ENCODE measurements around the gene EHMT1.
A peak's percentile ranks its signal among the peaks of the same experiment; 100 is the strongest.
"Not testable (repeated sequence)": the region's sequence is repeated elsewhere in the genome, so short reads cannot be mapped to it uniquely, and the experiment has no call there.

EHMT1 gene

DNA sequence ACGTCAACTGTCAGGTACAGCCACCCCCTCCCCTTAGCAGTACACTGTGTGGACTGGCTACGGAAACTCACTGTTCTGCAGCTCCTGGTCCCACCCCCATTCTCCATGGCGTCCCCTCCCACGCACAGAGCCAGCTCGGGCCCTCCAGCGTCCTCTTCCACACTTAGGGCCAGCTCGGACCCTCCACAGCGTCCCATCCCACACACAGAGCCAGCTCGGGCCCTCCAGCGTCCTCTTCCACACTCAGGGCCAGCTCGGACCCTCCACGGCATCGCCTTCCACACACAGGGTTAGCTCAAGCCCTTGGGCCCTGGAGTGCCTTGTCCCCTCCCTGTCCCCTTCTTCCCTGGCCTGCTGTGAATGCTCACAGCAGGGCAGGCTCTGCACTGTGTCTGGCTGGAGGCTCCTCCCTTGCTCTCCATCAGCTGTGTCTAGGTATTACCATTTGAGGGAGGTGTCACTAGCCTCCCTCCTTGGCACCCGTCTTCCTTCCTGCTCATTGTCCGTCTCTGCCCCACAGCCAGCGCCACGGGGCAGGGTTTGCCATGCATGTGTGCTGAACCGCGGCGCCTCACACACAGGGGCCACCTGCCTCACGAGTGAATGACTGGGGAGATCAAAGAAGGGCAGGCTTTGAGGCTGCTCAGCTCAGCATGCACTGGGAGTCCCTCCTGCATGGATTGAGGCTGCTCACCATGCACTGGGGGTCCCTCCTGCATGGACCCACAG, 180.3 kb downstream of the EHMT1 start:
- peaks cover 43% of the 10 kb centered on the region for H3K36me3 Mint-ChIP-seq (ENCODE audit: low read depth)
- no peaks in the 10 kb centered on the region for H3K4me1 Mint-ChIP-seq (ENCODE audit: low read depth)
- H3K27me3 Mint-ChIP-seq (ENCODE audit: low read depth) = no peaks in the 10 kb centered on the region
- H3K4me3 Mint-ChIP-seq = no peak overlapping the region
- no peaks in the 10 kb centered on the region for H3K9me3 Mint-ChIP-seq
- H3K27ac Mint-ChIP-seq = no peak overlapping the region

DNA sequence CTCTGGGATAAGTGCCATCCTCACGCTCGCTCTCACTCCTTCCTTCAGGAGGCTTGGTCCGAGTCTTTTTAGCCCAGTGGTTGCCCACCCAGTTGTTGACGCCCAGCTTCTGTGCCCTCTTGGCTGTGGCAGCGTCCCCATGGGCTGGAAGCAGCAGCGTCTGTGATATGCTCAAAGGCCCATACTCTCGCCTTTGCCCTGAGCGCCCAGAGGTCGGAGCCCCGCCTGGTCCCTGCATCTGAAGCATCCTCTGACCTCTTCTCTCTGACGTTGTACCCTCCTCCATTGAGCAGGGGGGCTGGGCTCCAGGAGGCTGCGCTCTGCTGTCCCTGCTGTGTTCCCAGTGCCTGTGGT, 180.8 kb downstream of the EHMT1 start:
- H3K4me1 Mint-ChIP-seq (ENCODE audit: low read depth) = no peaks in the 10 kb centered on the region
- no peak overlapping the region for H3K4me3 Mint-ChIP-seq
- no peak overlapping the region for H3K27ac Mint-ChIP-seq
- no peaks in the 10 kb centered on the region for H3K9me3 Mint-ChIP-seq
- H3K27me3 Mint-ChIP-seq (ENCODE audit: low read depth) = no peaks in the 10 kb centered on the region
- H3K36me3 Mint-ChIP-seq (ENCODE audit: low read depth) = peaks cover 43% of the 10 kb centered on the region

DNA sequence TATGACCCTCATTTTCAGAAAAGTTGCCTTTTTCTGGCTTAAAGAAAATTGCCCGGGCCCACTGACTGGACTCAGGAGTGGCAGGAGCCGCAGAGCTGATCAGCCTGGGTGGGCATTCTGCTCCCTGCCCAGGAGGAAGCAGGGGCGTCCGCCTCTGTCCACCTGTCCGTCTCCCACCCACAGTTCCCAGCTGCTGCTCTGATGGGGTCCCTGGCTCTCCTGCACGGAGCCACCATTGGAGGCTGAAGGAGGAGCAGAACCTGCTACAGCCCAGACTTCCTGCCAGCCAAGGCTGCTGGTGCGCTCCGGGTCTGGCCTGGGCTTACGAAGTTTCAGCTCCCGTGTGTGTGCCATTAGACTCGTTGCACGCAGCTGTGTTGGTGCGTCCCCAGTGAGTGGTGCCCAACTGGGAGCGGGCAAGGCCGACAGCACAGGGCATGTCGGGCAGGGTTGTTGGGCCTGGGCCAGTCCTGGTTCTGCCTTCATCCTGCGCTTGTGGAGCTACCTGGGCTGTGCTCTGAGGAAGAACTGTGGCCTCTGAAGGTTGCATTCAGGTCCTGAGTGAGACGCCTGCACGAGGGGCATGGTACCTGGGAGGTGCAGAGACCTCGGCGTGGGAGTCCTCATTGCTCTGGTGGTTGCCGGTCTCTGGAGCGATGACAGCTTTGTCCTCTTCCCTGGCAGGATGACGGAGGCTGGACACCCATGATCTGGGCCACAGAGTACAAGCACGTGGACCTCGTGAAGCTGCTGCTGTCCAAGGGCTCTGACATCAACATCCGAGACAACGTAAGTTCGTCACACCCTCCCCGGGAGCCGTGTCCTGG, 181.6 kb downstream of the EHMT1 start:
- Mint-ChIP-seq H3K4me3 (no peak overlapping the region), H3K9me3 (no peaks in the 10 kb centered on the region), H3K27ac (no peak overlapping the region), H3K4me1 (ENCODE audit: low read depth) (no peaks in the 10 kb centered on the region), H3K27me3 (ENCODE audit: low read depth) (no peaks in the 10 kb centered on the region), H3K36me3 (ENCODE audit: low read depth) (peaks cover 40% of the 10 kb centered on the region)

DNA sequence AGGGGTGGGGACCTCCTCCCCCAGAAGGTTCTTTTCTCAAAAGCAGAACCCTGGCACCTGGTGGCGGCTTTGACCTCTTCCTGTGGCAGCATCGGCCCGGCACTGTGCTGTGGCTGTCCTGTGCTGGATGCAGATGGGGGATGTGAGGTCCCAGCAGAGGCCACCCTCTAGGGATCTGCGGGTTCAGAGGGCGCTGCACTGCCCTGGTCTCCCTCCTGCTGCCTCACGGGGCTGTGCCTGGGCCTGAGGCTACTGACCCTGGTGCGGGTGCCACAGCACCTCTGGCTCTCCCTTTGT, 182.2 kb downstream of the EHMT1 start:
- Mint-ChIP-seq H3K4me3 (no peak overlapping the region), H3K9me3 (no peaks in the 10 kb centered on the region), H3K27ac (peak overlapping the region; percentile 63), H3K36me3 (ENCODE audit: low read depth) (peaks cover 37% of the 10 kb centered on the region), H3K4me1 (ENCODE audit: low read depth) (no peaks in the 10 kb centered on the region), H3K27me3 (ENCODE audit: low read depth) (no peaks in the 10 kb centered on the region)

DNA sequence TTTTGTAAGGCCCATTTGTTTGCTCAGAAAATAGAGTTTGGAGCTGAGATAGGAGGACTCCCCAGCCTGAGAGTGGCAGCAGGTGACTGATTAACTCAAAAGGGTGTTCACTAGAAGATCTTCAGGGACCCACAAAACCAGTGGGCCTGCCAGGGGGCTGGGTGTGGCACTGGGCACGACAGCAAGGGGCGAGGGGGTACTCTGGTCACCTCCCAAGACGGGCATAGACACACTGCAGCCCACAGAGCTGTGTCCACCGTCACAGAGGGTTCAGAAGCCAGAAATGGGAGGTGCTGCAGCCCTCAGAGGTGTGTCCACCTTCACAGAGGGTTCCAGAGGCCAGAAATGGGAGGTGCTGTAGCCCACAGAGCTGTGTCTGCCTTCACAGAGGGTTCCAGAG, 183.2 kb downstream of the EHMT1 start:
- Mint-ChIP-seq H3K4me3 (no peak overlapping the region), H3K36me3 (ENCODE audit: low read depth) (peaks cover 35% of the 10 kb centered on the region), H3K4me1 (ENCODE audit: low read depth) (no peaks in the 10 kb centered on the region), H3K27me3 (ENCODE audit: low read depth) (no peaks in the 10 kb centered on the region), H3K9me3 (no peaks in the 10 kb centered on the region), H3K27ac (no peak overlapping the region)

DNA sequence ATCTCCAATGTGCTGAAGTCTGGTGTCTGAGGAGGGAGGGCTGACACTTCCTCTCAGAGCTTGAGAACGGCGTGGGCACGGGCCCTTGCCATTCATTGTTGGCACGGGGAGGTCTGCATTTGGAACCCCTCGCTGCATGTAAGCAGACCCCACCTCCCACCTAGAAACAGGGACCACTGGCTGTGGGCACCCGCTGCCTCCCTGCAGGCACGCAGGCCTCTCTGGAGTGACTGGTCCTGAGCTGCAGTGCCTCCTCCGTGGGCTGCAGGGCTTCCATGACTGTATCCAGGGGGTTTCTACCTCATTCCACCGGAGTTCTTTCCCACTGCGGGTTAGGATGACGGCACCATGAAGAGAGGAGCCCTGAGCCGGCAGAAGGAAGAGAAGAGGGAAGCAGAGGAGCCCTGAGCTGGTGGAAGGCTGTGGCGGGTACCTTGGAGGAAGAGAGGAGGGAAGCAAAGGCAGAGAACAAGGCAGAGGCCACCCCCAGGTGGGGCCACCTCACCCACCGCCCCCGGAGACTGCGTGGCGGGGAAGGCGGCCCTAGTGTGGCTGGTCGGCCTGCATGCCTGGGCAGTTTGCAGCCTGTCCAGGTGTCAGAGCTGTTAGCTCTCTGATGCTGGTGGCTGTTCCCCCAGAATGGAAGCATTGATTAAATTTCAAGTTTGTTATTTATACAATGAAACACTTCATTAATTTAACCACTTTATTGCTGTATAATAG, 183.9 kb downstream of the EHMT1 start:
- Mint-ChIP-seq H3K4me1 (ENCODE audit: low read depth) (peaks cover 2% of the 10 kb centered on the region), H3K27me3 (ENCODE audit: low read depth) (no peaks in the 10 kb centered on the region), H3K36me3 (ENCODE audit: low read depth) (peaks cover 33% of the 10 kb centered on the region), H3K9me3 (no peaks in the 10 kb centered on the region), H3K27ac (no peak overlapping the region), H3K4me3 (no peak overlapping the region)

DNA sequence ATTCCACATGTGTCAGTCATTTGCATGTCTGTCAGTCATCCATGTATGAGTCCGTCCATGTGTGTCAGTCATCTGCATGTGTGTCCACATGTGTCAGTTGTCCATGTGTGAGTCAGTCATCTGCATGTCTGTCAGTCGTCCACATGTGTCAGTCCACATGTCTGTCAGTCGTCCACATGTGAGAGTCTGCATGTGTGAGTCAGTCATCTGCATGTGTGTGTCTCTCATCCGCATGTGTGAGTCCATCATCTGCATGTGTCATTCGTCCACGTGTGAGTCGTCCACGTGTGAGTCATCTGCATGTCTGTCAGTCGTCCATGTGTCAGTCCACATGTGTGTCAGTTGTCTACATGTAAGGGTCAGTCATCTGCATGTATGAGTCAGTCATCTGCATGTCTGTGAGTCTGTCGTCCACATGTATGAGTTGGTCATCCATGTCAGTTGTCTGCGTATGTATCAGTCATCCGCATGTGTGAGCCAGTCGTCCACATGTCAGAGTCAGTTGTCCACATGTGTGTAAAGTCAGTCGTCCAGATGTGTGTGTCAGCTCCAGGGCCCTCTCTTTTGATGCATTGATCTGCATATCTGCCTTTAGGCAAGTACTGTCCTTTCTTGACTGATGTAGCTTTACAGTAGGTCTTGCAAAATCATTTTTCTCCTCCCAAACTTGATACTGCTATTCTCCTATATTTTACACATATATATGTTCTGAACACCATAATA, 186.3 kb downstream of the EHMT1 start:
- Mint-ChIP-seq H3K9me3 (no peaks in the 10 kb centered on the region), H3K4me3 (no peak overlapping the region), H3K27me3 (ENCODE audit: low read depth) (no peaks in the 10 kb centered on the region), H3K4me1 (ENCODE audit: low read depth) (peaks cover 6% of the 10 kb centered on the region), H3K36me3 (ENCODE audit: low read depth) (peaks cover 21% of the 10 kb centered on the region), H3K27ac (no peak overlapping the region)

DNA sequence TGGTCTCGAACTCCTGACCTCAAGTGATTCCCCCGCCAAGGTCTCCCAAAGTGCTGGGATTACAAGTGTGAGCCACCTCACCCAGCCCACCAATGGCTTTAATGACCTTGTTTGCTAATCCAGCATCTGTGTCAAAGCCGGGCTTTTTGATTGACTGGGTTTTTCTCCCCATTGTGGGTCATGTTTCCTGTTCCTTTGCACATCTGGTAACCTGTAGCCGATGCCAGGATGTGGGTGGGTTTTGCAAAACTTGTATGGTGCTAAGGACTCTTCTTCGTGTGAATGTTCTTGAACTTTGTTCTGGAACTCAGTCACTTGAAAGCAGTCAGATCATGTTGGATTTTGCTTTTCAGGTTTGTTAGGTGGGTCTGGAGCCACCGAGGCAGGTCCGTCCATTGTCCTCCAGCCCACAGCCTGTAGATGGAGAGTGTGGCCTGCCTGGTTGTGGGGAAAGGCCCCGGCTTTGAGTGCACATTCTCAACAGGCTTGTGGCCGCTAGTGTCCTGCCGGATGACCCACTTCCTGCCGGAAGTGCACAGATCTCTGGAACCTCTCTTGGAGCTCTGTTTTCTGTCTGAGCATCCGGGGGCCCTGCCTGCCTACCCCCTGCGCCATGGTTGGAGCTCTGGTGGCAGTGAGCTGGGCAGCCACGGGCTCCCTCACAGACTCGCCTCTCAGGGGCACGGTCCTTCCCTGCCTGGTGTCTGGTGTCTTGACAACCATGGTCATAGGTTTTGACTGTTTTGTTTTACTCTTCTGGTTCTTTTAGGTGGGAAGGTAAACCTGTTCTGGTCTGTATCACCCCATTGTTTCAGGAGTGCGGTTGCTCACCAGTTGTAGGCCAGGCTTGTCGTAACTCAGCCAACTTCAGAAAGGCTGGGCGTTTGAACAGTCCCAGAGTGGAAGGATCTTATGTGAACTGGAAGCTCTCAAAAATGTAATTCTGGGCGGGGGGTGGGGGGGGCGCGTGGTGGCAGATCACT, 189.2 kb downstream of the EHMT1 start:
- H3K9me3 Mint-ChIP-seq = no peaks in the 10 kb centered on the region
- H3K27me3 Mint-ChIP-seq (ENCODE audit: low read depth) = no peaks in the 10 kb centered on the region
- peaks cover 6% of the 10 kb centered on the region for H3K4me1 Mint-ChIP-seq (ENCODE audit: low read depth)
- H3K27ac Mint-ChIP-seq = peak overlapping the region; percentile 20
- H3K36me3 Mint-ChIP-seq (ENCODE audit: low read depth) = peaks cover 18% of the 10 kb centered on the region
- no peak overlapping the region for H3K4me3 Mint-ChIP-seq

DNA sequence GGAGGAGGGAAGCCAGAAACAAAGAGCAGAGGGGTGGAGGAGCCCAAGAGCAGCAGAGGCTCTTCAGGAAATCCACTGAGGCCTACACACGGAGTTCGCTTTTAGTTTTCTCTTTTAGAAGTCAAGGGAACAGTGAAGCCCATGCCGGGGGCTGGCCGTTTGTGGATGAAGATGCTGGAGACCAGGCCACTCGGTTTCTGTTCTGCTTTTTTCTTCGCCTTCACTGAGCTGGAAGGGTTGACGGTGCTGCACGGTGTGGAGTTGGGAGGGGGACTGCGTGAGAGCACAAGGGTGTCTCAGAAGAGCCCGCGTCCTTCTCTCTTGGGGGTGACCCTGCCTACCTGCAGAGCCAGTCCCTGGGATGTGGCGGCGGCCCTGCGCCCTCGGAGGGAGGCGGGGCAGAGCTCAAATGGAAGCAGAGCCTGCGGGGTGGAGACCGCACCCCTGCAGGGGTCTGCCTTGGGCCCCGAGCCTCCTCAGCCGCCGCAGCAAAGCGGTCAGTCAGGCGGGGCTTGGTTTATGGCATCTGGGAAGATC, 190.3 kb downstream of the EHMT1 start:
- H3K27ac Mint-ChIP-seq = no peak overlapping the region
- peaks cover 15% of the 10 kb centered on the region for H3K36me3 Mint-ChIP-seq (ENCODE audit: low read depth)

DNA sequence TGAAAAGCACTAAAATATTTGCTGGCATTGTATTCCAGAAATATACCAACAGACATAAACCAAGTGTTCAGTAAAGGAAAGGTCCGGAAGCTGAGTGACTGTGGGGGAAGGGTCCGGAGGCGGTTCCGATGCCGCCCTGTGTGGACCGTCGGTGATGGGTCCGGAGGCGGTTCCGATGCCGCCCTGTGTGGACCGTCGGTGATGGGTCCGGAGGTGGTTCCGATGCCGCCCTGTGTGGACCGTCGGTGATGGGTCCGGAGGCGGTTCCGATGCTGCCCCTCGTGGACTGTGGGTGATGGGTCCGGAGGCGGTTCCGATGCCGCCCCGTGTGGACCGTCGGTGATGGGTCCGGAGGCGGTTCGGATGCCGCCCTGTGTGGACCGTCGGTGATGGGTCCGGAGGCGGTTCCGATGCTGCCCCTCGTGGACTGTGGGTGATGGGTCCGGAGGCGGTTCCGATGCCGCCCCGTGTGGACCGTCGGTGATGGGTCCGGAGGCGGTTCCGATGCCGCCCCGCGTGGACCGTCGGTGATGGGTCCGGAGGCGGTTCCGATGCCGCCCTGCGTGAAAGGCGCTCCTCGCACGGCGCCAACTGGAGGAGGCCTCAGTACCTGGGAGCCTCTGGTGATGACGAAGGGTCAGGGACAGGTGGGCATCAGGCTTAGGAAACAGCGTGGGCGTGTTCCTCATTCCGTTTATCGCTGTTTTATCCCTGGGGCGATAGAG, 191.1 kb downstream of the EHMT1 start:
- peaks cover 23% of the 10 kb centered on the region for H3K36me3 Mint-ChIP-seq (ENCODE audit: low read depth)
- H3K4me1 Mint-ChIP-seq (ENCODE audit: low read depth); H3K4me3 Mint-ChIP-seq; H3K27ac Mint-ChIP-seq; H3K9me3 Mint-ChIP-seq; H3K27me3 Mint-ChIP-seq (ENCODE audit: low read depth): not testable (repeated sequence)

More for the DNA sequence above, 190.3 kb downstream of the EHMT1 start:
- no peaks in the 10 kb centered on the region for H3K27me3 Mint-ChIP-seq (ENCODE audit: low read depth)
- H3K4me1 Mint-ChIP-seq (ENCODE audit: low read depth) = peaks cover 6% of the 10 kb centered on the region
- H3K4me3 Mint-ChIP-seq = no peak overlapping the region
- no peaks in the 10 kb centered on the region for H3K9me3 Mint-ChIP-seq

DNA sequence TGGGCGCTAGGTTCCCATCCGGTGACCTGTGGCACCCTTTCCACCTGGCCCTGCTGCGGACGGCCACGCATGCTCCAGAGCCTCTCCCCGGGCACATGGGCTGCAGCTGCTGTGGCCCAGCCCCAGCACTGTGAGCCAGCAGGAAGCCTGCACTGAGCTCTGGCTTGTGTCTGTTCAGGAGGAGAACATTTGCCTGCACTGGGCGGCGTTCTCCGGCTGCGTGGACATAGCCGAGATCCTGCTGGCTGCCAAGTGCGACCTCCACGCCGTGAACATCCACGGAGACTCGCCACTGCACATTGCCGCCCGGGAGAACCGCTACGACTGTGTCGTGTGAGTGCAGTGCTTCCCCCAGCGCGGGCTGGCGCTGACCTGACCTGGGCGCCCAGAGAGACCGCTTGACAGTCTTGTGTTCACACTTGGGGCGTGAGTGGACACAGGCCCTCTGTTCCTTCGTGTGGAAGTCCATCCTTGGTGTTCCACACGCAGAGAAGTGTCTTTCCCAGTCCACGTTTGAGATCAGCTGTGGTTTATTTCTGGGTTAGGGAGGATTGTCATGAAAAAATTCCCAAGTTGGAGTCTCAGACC, 192.6 kb downstream of the EHMT1 start:
- no peak overlapping the region for H3K4me3 Mint-ChIP-seq
- no peaks in the 10 kb centered on the region for H3K27me3 Mint-ChIP-seq (ENCODE audit: low read depth)
- H3K27ac Mint-ChIP-seq = no peak overlapping the region
- no peaks in the 10 kb centered on the region for H3K9me3 Mint-ChIP-seq
- H3K4me1 Mint-ChIP-seq (ENCODE audit: low read depth) = peaks cover 6% of the 10 kb centered on the region
- peaks cover 31% of the 10 kb centered on the region for H3K36me3 Mint-ChIP-seq (ENCODE audit: low read depth)

DNA sequence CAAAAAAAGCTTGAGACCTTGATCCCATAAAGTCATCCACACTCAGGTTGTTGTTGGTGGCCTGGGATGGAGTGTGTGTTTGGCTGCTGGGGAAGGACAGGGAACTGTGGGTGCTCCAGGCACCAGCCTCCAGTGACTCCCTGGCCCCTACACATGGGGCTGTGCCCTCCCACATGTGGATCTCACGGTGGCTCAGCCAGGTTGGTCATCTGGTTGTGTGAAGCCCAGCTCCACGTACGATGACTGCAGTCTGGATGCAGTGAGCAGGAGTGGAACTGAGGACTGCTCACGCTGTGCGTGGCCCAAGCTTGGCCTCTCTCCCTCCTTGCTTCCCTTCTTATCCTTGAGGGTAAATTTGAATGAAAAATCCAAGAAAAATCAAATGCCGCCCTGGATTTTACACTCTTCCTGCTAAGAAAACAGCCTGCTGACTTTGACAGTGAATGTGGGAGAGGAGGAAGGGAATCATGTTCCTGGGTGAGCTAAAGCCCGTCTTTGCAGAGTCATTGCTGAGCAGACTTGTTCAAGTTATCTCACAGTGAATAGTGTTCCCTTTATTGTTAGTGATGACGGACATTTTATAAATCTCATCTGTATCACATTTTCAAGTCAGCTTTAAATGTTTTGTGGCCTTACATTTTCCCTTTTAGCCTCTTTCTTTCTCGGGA, 193.7 kb downstream of the EHMT1 start:
- peaks cover 6% of the 10 kb centered on the region for H3K4me1 Mint-ChIP-seq (ENCODE audit: low read depth)

More for the DNA sequence above, 193.7 kb downstream of the EHMT1 start:
- Mint-ChIP-seq H3K27me3 (ENCODE audit: low read depth) (no peaks in the 10 kb centered on the region), H3K36me3 (ENCODE audit: low read depth) (peaks cover 37% of the 10 kb centered on the region), H3K9me3 (no peaks in the 10 kb centered on the region), H3K27ac (no peak overlapping the region), H3K4me3 (no peak overlapping the region)

All from T-helper 1 cell treated with Interleukin-12 subunit alpha and Interleukin-12 subunit beta and Interleukin-4 antibody, amounts not matched to agents 30 μg/mL and 1 μg/mL, for 36 hours (primary cell).